GM21381 (cell line): ENCODE data around the gene ZNF438.
"Not testable (repeated sequence)": the region's sequence is repeated elsewhere in the genome, so short reads cannot be mapped to it uniquely, and the experiment has no call there.

ENCODE experiments used
- ATAC-seq: cut with Tn5 transposase; IDR thresholded peaks from one replicate; pipeline ENCODE4 v1.9.1; 2021; ENCODE audit warnings: mild to moderate bottlenecking, moderate library complexity; ENCODE audit not compliant: unreplicated experiment

Gene ZNF438

GRCh38 chr10:30949218-30949617 is 82.4 kb downstream of the ZNF438 start:
- not testable (repeated sequence) for ATAC-seq

GRCh38 chr10:30944005-30944404 is 87.7 kb downstream of the ZNF438 start:
- ATAC-seq: no peak

GRCh38 chr10:30943451-30943850 is 88.2 kb downstream of the ZNF438 start:
- no peak for ATAC-seq

- ATAC-seq: no peak
Measured at GRCh38 chr10:30940256-30940655, 91.4 kb downstream of the ZNF438 start.

- ATAC-seq: no peak
Measured at GRCh38 chr10:30939643-30940251, 91.9 kb downstream of the ZNF438 start.

- no peak for ATAC-seq
Measured at GRCh38 chr10:30935078-30935477, 96.6 kb downstream of the ZNF438 start.

GRCh38 chr10:30931094-30931493 is 100.6 kb downstream of the ZNF438 start:
- ATAC-seq: no peak

- no peak for ATAC-seq
Measured at GRCh38 chr10:30929901-30930520, 101.7 kb downstream of the ZNF438 start.

GRCh38 chr10:30929311-30929729 is 102.3 kb downstream of the ZNF438 start:
- not testable (repeated sequence) for ATAC-seq

GRCh38 chr10:30928742-30929141 is 102.9 kb downstream of the ZNF438 start:
- ATAC-seq: no peak

- no peak for ATAC-seq
Measured at GRCh38 chr10:30918651-30919050, 113.0 kb downstream of the ZNF438 start.

- no peak for ATAC-seq
Measured at GRCh38 chr10:30917789-30918188, 113.9 kb downstream of the ZNF438 start.

GRCh38 chr10:30917067-30917466 is 114.6 kb downstream of the ZNF438 start:
- ATAC-seq: no peak

GRCh38 chr10:30915146-30915545 is 116.5 kb downstream of the ZNF438 start:
- ATAC-seq: no peak

GRCh38 chr10:30911303-30911863 is 120.3 kb downstream of the ZNF438 start:
- no peak for ATAC-seq

GRCh38 chr10:30903397-30904138 is 128.1 kb downstream of the ZNF438 start:
- ATAC-seq: no peak

GRCh38 chr10:30902621-30903396 is 128.9 kb downstream of the ZNF438 start:
- ATAC-seq: no peak

GRCh38 chr10:30901487-30901886 is 130.2 kb downstream of the ZNF438 start:
- not testable (repeated sequence) for ATAC-seq

- no peak for ATAC-seq
Measured at GRCh38 chr10:30898964-30899363, 132.7 kb downstream of the ZNF438 start.

- no peak for ATAC-seq
Measured at GRCh38 chr10:30897547-30897946, 134.1 kb downstream of the ZNF438 start.

- ATAC-seq: no peak
Measured at GRCh38 chr10:30897048-30897447, 134.6 kb downstream of the ZNF438 start.
